ENCODE measurements around the gene LDB2. TPM values are rescaled to one million over a fixed set of nuclear protein-coding genes. Genes with fewer than 3 reads are reported as not detected.

Gene LDB2
- total RNA-seq, 1 experiment from 2014 or later = not detected

GRCh38 chr4:16692961-16693506 is 205.4 kb downstream of the LDB2 start:
- Histone ChIP-seq H3K9me3 (ENCODE audit: insufficient read depth, low read depth) (no peaks in the 10 kb centered on the region), H3K79me2 (ENCODE audit: low read depth) (no peaks in the 10 kb centered on the region), H4K20me1 (ENCODE audit: insufficient read depth) (no peaks in the 10 kb centered on the region), H3K4me1 (replicated peaks; ENCODE audit: insufficient read depth) (no peaks in the 10 kb centered on the region), H3K9me2 (ENCODE audit: insufficient read depth) (no peaks in the 10 kb centered on the region), H2AFZ (no peak overlapping the region), H3K4me2 (no peak overlapping the region), H3K27me3 (ENCODE audit: insufficient read depth, low read depth) (no peaks in the 10 kb centered on the region), H3K4me3 (no peak overlapping the region), H3F3A (ENCODE audit: insufficient read depth, low read depth) (no peaks in the 10 kb centered on the region), H3K36me3 (ENCODE audit: low read depth) (no peaks in the 10 kb centered on the region), H3K27ac (no peak overlapping the region)
- CTCF ChIA-PET = no interaction called here
- intact Hi-C loops (cut with micrococcal nuclease; ENCODE audit: unreplicated experiment) = no loop called here
- no TSS peak for BruUV-seq (replicated peaks)
- POLR2A ChIA-PET (ENCODE audit: unreplicated experiment) = no interaction called here
- no peak for DNase-seq
- no peak for TF ChIP-seq CTCF (conservative IDR thresholded peaks at IDR 0.05)
- no peak for TF ChIP-seq EZH2 (IDR thresholded peaks at IDR 0.05; ENCODE audit: low read depth)

DNA sequence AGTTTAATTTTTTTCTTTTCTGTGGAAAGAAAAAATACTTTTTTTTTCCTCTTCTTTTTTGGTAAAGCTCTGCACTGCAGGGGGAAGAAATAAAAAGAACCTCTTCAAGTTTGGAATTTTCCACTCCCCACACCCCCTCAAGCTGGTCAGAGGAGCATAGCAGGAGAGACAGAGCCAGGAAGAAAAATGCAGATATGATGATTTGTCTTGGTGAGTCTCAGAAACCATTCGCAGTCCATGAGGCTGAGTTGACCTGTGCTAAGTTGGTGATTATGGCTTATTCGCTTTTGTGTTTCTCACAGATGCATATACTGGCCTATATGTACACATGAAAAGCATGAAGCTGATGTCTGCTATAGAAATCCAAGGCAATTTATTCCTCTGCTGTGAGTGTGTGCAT is 205.9 kb downstream of the LDB2 start:
- CTCF ChIA-PET = no interaction called here
- Histone ChIP-seq H3K79me2 (ENCODE audit: low read depth) (no peaks in the 10 kb centered on the region), H3K9me3 (ENCODE audit: insufficient read depth, low read depth) (no peaks in the 10 kb centered on the region), H3K27me3 (ENCODE audit: insufficient read depth, low read depth) (no peaks in the 10 kb centered on the region), H3K9me2 (ENCODE audit: insufficient read depth) (no peaks in the 10 kb centered on the region), H2AFZ (no peak overlapping the region), H3F3A (ENCODE audit: insufficient read depth, low read depth) (no peaks in the 10 kb centered on the region), H3K27ac (no peak overlapping the region), H3K4me2 (no peak overlapping the region), H3K36me3 (ENCODE audit: low read depth) (no peaks in the 10 kb centered on the region), H3K4me3 (no peak overlapping the region), H3K4me1 (replicated peaks; ENCODE audit: insufficient read depth) (no peaks in the 10 kb centered on the region), H4K20me1 (ENCODE audit: insufficient read depth) (no peaks in the 10 kb centered on the region)
- intact Hi-C loops (cut with micrococcal nuclease; ENCODE audit: unreplicated experiment) = no loop called here
- BruUV-seq (replicated peaks) = no TSS peak
- POLR2A ChIA-PET (ENCODE audit: unreplicated experiment) = no interaction called here
- no peak for DNase-seq
- TF ChIP-seq CTCF (conservative IDR thresholded peaks at IDR 0.05) (no peak), EZH2 (IDR thresholded peaks at IDR 0.05; ENCODE audit: low read depth) (no peak)

GRCh38 chr4:16692046-16692445 is 206.4 kb downstream of the LDB2 start:
- ChIA-PET POLR2A (ENCODE audit: unreplicated experiment) (no interaction called here), CTCF (no interaction called here)
- DNase-seq = no peak
- no peaks in the 10 kb centered on the region for H3K36me3 ChIP-seq (ENCODE audit: low read depth)
- H3K9me3 ChIP-seq (ENCODE audit: insufficient read depth, low read depth) = no peaks in the 10 kb centered on the region
- intact Hi-C loops (cut with micrococcal nuclease; ENCODE audit: unreplicated experiment) = no loop called here
- H3K9me2 ChIP-seq (ENCODE audit: insufficient read depth) = no peaks in the 10 kb centered on the region
- no peak overlapping the region for H3K27ac ChIP-seq
- no peak overlapping the region for H2AFZ ChIP-seq
- TF ChIP-seq EZH2 (IDR thresholded peaks at IDR 0.05; ENCODE audit: low read depth) = no peak
- TF ChIP-seq CTCF (conservative IDR thresholded peaks at IDR 0.05) = no peak
- no peaks in the 10 kb centered on the region for H3K4me1 ChIP-seq (replicated peaks; ENCODE audit: insufficient read depth)
- no peak overlapping the region for H3K4me2 ChIP-seq
- H3F3A ChIP-seq (ENCODE audit: insufficient read depth, low read depth) = no peaks in the 10 kb centered on the region
- H3K27me3 ChIP-seq (ENCODE audit: insufficient read depth, low read depth) = no peaks in the 10 kb centered on the region
- BruUV-seq (replicated peaks) = no TSS peak
- no peak overlapping the region for H3K4me3 ChIP-seq
- H3K79me2 ChIP-seq (ENCODE audit: low read depth) = no peaks in the 10 kb centered on the region
- no peaks in the 10 kb centered on the region for H4K20me1 ChIP-seq (ENCODE audit: insufficient read depth)
